BE2C (cell line): ENCODE measurements around the gene CALHM6.

ENCODE experiments used
- DNase-seq: peaks from one replicate; pipeline ENCODE4 v3.0.0-alpha.2; 2020
- H3K27me3 ChIP-seq: fragments of 250-450 bp; sonication (Bioruptor Pico); 2 replicates; pipeline ENCODE4 v1.5.1; 2020; ENCODE audit warnings: mild to moderate bottlenecking
- H3K36me3 ChIP-seq: fragments of 250-450 bp; sonication (Bioruptor Pico); 2 replicates; pipeline ENCODE4 v1.5.1; 2020; ENCODE audit warnings: mild to moderate bottlenecking
- H3K4me1 ChIP-seq: fragments of 250-450 bp; sonication (Bioruptor Pico); 2 replicates; pipeline ENCODE4 v1.5.1; 2020
- H3K4me3 ChIP-seq: 2 replicates; pipeline ENCODE4 v1.5.1; 2011; ENCODE audit warnings: low read depth, low read length
- H3K9me3 ChIP-seq: fragments of 250-450 bp; sonication (Bioruptor Pico); 2 replicates; pipeline ENCODE4 v1.5.1; 2020
- CTCF ChIP-seq: IDR thresholded peaks from 2 replicates; pipeline ENCODE4 v1.5.1; 2012; ENCODE audit warnings: mild to moderate bottlenecking, low read depth, low read length

Gene CALHM6

GRCh38 chr6:116475141-116475540 lies 14.0 kb downstream of the CALHM6 start:
- no peaks in the 10 kb centered on the region for H3K27me3 ChIP-seq
- no peak for DNase-seq
- no peak for TF ChIP-seq CTCF
- H3K36me3 ChIP-seq: no peaks in the 10 kb centered on the region
- H3K4me1 ChIP-seq: no peaks in the 10 kb centered on the region
- no peak overlapping the region for H3K4me3 ChIP-seq
- H3K9me3 ChIP-seq: no peaks in the 10 kb centered on the region

GRCh38 chr6:116476002-116476678 lies 15.0 kb downstream of the CALHM6 start:
- Histone ChIP-seq H3K36me3 (no peaks in the 10 kb centered on the region), H3K4me1 (no peaks in the 10 kb centered on the region), H3K27me3 (no peaks in the 10 kb centered on the region), H3K9me3 (no peaks in the 10 kb centered on the region), H3K4me3 (no peak overlapping the region)
- no peak for DNase-seq
- TF ChIP-seq CTCF: no peak

DNA sequence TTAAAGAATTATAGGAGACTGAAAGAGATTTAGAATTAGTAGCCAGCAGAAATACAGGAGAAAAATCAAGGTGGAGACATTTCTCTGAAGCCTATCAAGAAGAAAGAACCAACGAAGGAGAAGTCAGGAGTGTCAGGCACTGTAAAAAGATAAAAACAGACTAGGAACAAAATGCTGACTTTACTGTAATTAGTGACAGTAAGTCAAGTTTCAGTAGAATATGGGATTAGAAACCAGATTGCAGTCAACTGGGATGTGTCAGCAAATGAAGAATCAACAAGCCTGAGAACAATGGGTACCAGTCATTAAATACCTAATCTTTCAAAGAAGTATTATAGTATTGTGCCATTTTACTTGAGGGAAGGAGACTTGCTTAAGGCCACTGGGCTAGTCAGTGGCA lies 21.6 kb downstream of the CALHM6 start:
- TF ChIP-seq CTCF: no peak
- no peaks in the 10 kb centered on the region for H3K27me3 ChIP-seq
- H3K36me3 ChIP-seq: no peaks in the 10 kb centered on the region
- H3K4me3 ChIP-seq: no peak overlapping the region
- DNase-seq: no peak
- H3K4me1 ChIP-seq: no peaks in the 10 kb centered on the region
- no peaks in the 10 kb centered on the region for H3K9me3 ChIP-seq

GRCh38 chr6:116483616-116484015 lies 22.4 kb downstream of the CALHM6 start:
- no peaks in the 10 kb centered on the region for H3K4me1 ChIP-seq
- no peak overlapping the region for H3K4me3 ChIP-seq
- TF ChIP-seq CTCF: no peak
- DNase-seq: no peak
- H3K27me3 ChIP-seq: no peaks in the 10 kb centered on the region
- no peaks in the 10 kb centered on the region for H3K36me3 ChIP-seq
- no peaks in the 10 kb centered on the region for H3K9me3 ChIP-seq

GRCh38 chr6:116485559-116486184 lies 24.5 kb downstream of the CALHM6 start:
- Histone ChIP-seq H3K9me3 (no peaks in the 10 kb centered on the region), H3K36me3 (no peaks in the 10 kb centered on the region), H3K4me1 (no peaks in the 10 kb centered on the region), H3K27me3 (no peaks in the 10 kb centered on the region), H3K4me3 (no peak overlapping the region)
- TF ChIP-seq CTCF: no peak
- DNase-seq: no peak

- no peaks in the 10 kb centered on the region for H3K9me3 ChIP-seq
- no peaks in the 10 kb centered on the region for H3K27me3 ChIP-seq
- no peaks in the 10 kb centered on the region for H3K4me1 ChIP-seq
- no peak overlapping the region for H3K4me3 ChIP-seq
- DNase-seq: no peak
- no peak for TF ChIP-seq CTCF
- no peaks in the 10 kb centered on the region for H3K36me3 ChIP-seq
Observed at GRCh38 chr6:116491610-116492330, 30.6 kb downstream of the CALHM6 start.
